ENCODE results near the gene SEC62.

Gene SEC62

GRCh38 chr3:169993761-169994160, 27.2 kb downstream of the SEC62 start:
- Histone ChIP-seq H3K4me3 (ENCODE audit: low read depth in 1 of 2, low read length in 2 of 2) (no peak overlapping the region), H3K27ac (ENCODE audit: low read length) (no peak overlapping the region), H3K27me3 (ENCODE audit: insufficient read depth, low read length, poor library complexity) (no peaks in the 10 kb centered on the region), H3K79me2 (ENCODE audit: insufficient read depth, low read length) (no peaks in the 10 kb centered on the region), H2AFZ (ENCODE audit: low read depth, low read length) (no peak overlapping the region), H3K9ac (ENCODE audit: low read depth, low read length) (no peak overlapping the region), H3K4me2 (ENCODE audit: insufficient read depth, low read length) (no peak overlapping the region), H3K36me3 (ENCODE audit: insufficient read depth, low read length) (peaks cover 74% of the 10 kb centered on the region), H4K20me1 (ENCODE audit: insufficient read depth, low read length) (no peaks in the 10 kb centered on the region; the same call in 1 of the 2 replicates), H3K4me1 (ENCODE audit: insufficient read depth, low read length) (no peaks in the 10 kb centered on the region), H3K9me3 (ENCODE audit: insufficient read depth, low read length, severe bottlenecking) (no peaks in the 10 kb centered on the region)
- TF ChIP-seq CTCF (IDR thresholded peaks at IDR 0.05; ENCODE audit: borderline replicate concordance, extremely low read depth, low read length, poor library complexity, severe bottlenecking) (no peak), EZH2 (IDR thresholded peaks at IDR 0.05; ENCODE audit: borderline replicate concordance, low read depth, low read length, severe bottlenecking) (no peak)
- DNase-seq (no peak), ATAC-seq (ENCODE audit: insufficient read depth, low read depth) (no peak)

GRCh38 chr3:169996063-169996462, 29.5 kb downstream of the SEC62 start:
- DNase-seq (no peak), ATAC-seq (ENCODE audit: insufficient read depth, low read depth) (no peak)
- Histone ChIP-seq H3K36me3 (ENCODE audit: insufficient read depth, low read length) (peaks cover 59% of the 10 kb centered on the region), H3K27ac (ENCODE audit: low read length) (no peak overlapping the region), H3K4me2 (ENCODE audit: insufficient read depth, low read length) (no peak overlapping the region), H3K4me1 (ENCODE audit: insufficient read depth, low read length) (no peaks in the 10 kb centered on the region), H2AFZ (ENCODE audit: low read depth, low read length) (no peak overlapping the region), H3K9me3 (ENCODE audit: insufficient read depth, low read length, severe bottlenecking) (no peaks in the 10 kb centered on the region), H3K79me2 (ENCODE audit: insufficient read depth, low read length) (no peaks in the 10 kb centered on the region), H4K20me1 (ENCODE audit: insufficient read depth, low read length) (no peaks in the 10 kb centered on the region; the same call in 1 of the 2 replicates), H3K9ac (ENCODE audit: low read depth, low read length) (no peak overlapping the region), H3K4me3 (ENCODE audit: low read depth in 1 of 2, low read length in 2 of 2) (no peak overlapping the region), H3K27me3 (ENCODE audit: insufficient read depth, low read length, poor library complexity) (no peaks in the 10 kb centered on the region)
- TF ChIP-seq EZH2 (IDR thresholded peaks at IDR 0.05; ENCODE audit: borderline replicate concordance, low read depth, low read length, severe bottlenecking) (no peak), CTCF (IDR thresholded peaks at IDR 0.05; ENCODE audit: borderline replicate concordance, extremely low read depth, low read length, poor library complexity, severe bottlenecking) (no peak)

GRCh38 chr3:169998668-169999131, 32.1 kb downstream of the SEC62 start:
- Histone ChIP-seq H3K27ac (ENCODE audit: low read length) (no peak overlapping the region; the same call in 1 of the 2 replicates), H3K27me3 (ENCODE audit: insufficient read depth, low read length, poor library complexity) (no peaks in the 10 kb centered on the region), H4K20me1 (ENCODE audit: insufficient read depth, low read length) (no peaks in the 10 kb centered on the region; the same call in 1 of the 2 replicates), H3K4me1 (ENCODE audit: insufficient read depth, low read length) (peaks cover 18% of the 10 kb centered on the region), H3K4me3 (ENCODE audit: low read depth in 1 of 2, low read length in 2 of 2) (no peak overlapping the region), H3K4me2 (ENCODE audit: insufficient read depth, low read length) (no peak overlapping the region), H3K9ac (ENCODE audit: low read depth, low read length) (no peak overlapping the region), H3K79me2 (ENCODE audit: insufficient read depth, low read length) (no peaks in the 10 kb centered on the region), H2AFZ (ENCODE audit: low read depth, low read length) (no peak overlapping the region), H3K9me3 (ENCODE audit: insufficient read depth, low read length, severe bottlenecking) (no peaks in the 10 kb centered on the region), H3K36me3 (ENCODE audit: insufficient read depth, low read length) (peaks cover 33% of the 10 kb centered on the region)
- TF ChIP-seq EZH2 (IDR thresholded peaks at IDR 0.05; ENCODE audit: borderline replicate concordance, low read depth, low read length, severe bottlenecking) (no peak), CTCF (IDR thresholded peaks at IDR 0.05; ENCODE audit: borderline replicate concordance, extremely low read depth, low read length, poor library complexity, severe bottlenecking) (no peak)
- ATAC-seq (ENCODE audit: insufficient read depth, low read depth), result no peak
- DNase-seq, result no peak

GRCh38 chr3:169999433-169999832, 32.8 kb downstream of the SEC62 start:
- DNase-seq, result no peak
- Histone ChIP-seq H3K79me2 (ENCODE audit: insufficient read depth, low read length) (no peaks in the 10 kb centered on the region), H3K27me3 (ENCODE audit: insufficient read depth, low read length, poor library complexity) (no peaks in the 10 kb centered on the region), H3K4me3 (ENCODE audit: low read depth in 1 of 2, low read length in 2 of 2) (no peak overlapping the region), H4K20me1 (ENCODE audit: insufficient read depth, low read length) (no peaks in the 10 kb centered on the region; the same call in 1 of the 2 replicates), H3K27ac (ENCODE audit: low read length) (no peak overlapping the region), H2AFZ (ENCODE audit: low read depth, low read length) (no peak overlapping the region), H3K36me3 (ENCODE audit: insufficient read depth, low read length) (peaks cover 27% of the 10 kb centered on the region), H3K4me2 (ENCODE audit: insufficient read depth, low read length) (no peak overlapping the region), H3K9ac (ENCODE audit: low read depth, low read length) (no peak overlapping the region), H3K9me3 (ENCODE audit: insufficient read depth, low read length, severe bottlenecking) (no peaks in the 10 kb centered on the region), H3K4me1 (ENCODE audit: insufficient read depth, low read length) (peaks cover 23% of the 10 kb centered on the region)
- no peak for ATAC-seq (ENCODE audit: insufficient read depth, low read depth)
- no peak for TF ChIP-seq EZH2 (IDR thresholded peaks at IDR 0.05; ENCODE audit: borderline replicate concordance, low read depth, low read length, severe bottlenecking)
- no peak for TF ChIP-seq CTCF (IDR thresholded peaks at IDR 0.05; ENCODE audit: borderline replicate concordance, extremely low read depth, low read length, poor library complexity, severe bottlenecking)

Measured in DND-41 (cell line).